A549 (cell line): Measurements from ENCODE around the gene CD55. TPM values are rescaled to one million over a fixed set of nuclear protein-coding genes. Genes with fewer than 3 reads are reported as not detected.

Experiments
- ATAC-seq, 2 experiments: fragments of 200-7000 bp in 1 of 2; fragments of >200 bp in 1 of 2; cut with Nextera tagmentation in 1 of 2; cut with Tn5 transposase in 1 of 2; 3 replicates each; pipeline versions ENCODE4 v1.8.0 to v1.9.1; 2018 to 2020; ENCODE audit warnings: mild to moderate bottlenecking in 1 of 2, moderate library complexity in 1 of 2
- CTCF ChIA-PET: fragments of 300-600 bp; sonication (Branson Sonifier 250); formaldehyde crosslinking; extraction: SDS; loops from one replicate; lab custom pipeline; 2021; ENCODE audit warnings: antibody characterized with exemption, inconsistent platforms; lab: Yijun Ruan, JAX
- POLR2A ChIA-PET: fragments of 350-600 bp; formaldehyde crosslinking; extraction: SDS; loops from one replicate; lab custom pipeline; 2021; ENCODE audit warnings: antibody characterized with exemption, inconsistent platforms; lab: Yijun Ruan, JAX
- DNase-seq, 2 experiments: peaks; one replicate each; pipeline versions ENCODE4 v3.0.0 to v3.0.0-alpha.2; 2011 to 2016; ENCODE audit warnings: low read depth in 1 of 2, low spot score in 1 of 2
- FAIRE-seq: peaks from 2 replicates; lab custom pipeline; 2011; peaks lifted over from hg19 to GRCh38; lab: Jason Lieb, UNC
- H3K27ac ChIP-seq, 2 experiments: fragments of >200 bp; sonication (Bioruptor Twin); formaldehyde crosslinking; 3 replicates each; pipeline ENCODE4 v1.5.1; 2016 to 2017
- H3K4me1 ChIP-seq: fragments of >200 bp; sonication (Bioruptor Twin); formaldehyde crosslinking; 3 replicates; pipeline ENCODE4 v1.6.1; 2016
- H3K4me2 ChIP-seq: fragments of >200 bp; sonication (Bioruptor Twin); formaldehyde crosslinking; 3 replicates; pipeline ENCODE4 v1.6.1; 2016
- H3K4me3 ChIP-seq: fragments of >200 bp; sonication (Bioruptor Twin); formaldehyde crosslinking; 3 replicates; pipeline ENCODE4 v1.5.1; 2016
- H3K9me3 ChIP-seq: fragments of >200 bp; sonication (Bioruptor Twin); formaldehyde crosslinking; 3 replicates; pipeline ENCODE4 v1.6.1; 2016
- ATOH8 ChIP-seq: fragments of 250-450 bp; sonication (Bioruptor Pico); IDR thresholded peaks from 2 replicates; pipeline ENCODE4 v1.5.0; 2020; ENCODE audit warnings: low read depth, mild to moderate bottlenecking, moderate library complexity
- CHD2 ChIP-seq: fragments of 150-350 bp; IDR thresholded peaks from 2 replicates; pipeline ENCODE4 v1.6.1; 2014; ENCODE audit warnings: low read length; ENCODE audit not compliant: partially characterized antibody
- CTCF ChIP-seq: fragments of >200 bp; sonication (Bioruptor Twin); formaldehyde crosslinking; IDR thresholded peaks from 3 replicates; pipeline ENCODE4 v1.5.1; 2016
- E2F6 ChIP-seq: IDR thresholded peaks from 2 replicates; pipeline ENCODE4 v1.6.1; 2012; ENCODE audit warnings: low read depth, borderline replicate concordance
- ELK1 ChIP-seq: fragments of 150-350 bp; IDR thresholded peaks from 2 replicates; pipeline ENCODE4 v1.6.1; 2014; ENCODE audit warnings: low read depth, mild to moderate bottlenecking, low read length
- FOSB ChIP-seq: fragments of 250-450 bp; sonication (Bioruptor Pico); IDR thresholded peaks from 2 replicates; pipeline ENCODE4 v1.5.0; 2020; ENCODE audit warnings: mild to moderate bottlenecking, moderate library complexity
- HES2 ChIP-seq: fragments of >200 bp; sonication (Bioruptor Twin); formaldehyde crosslinking; IDR thresholded peaks from 2 replicates; pipeline ENCODE4 v1.6.1; 2016
- HEYL ChIP-seq: fragments of 250-450 bp; sonication (Bioruptor Pico); IDR thresholded peaks from 2 replicates; pipeline ENCODE4 v1.8.0; 2021; ENCODE audit warnings: mild to moderate bottlenecking, moderate library complexity
- HOXA7 ChIP-seq: fragments of 250-450 bp; sonication (Bioruptor Pico); IDR thresholded peaks from 2 replicates; pipeline ENCODE4 v1.5.0; 2020; ENCODE audit warnings: mild to moderate bottlenecking, moderate library complexity
- HOXB13 ChIP-seq: fragments of 250-450 bp; sonication (Bioruptor Pico); IDR thresholded peaks from 2 replicates; pipeline ENCODE4 v1.5.0; 2020; ENCODE audit warnings: low read depth, mild to moderate bottlenecking, moderate library complexity
- KDM5A ChIP-seq: fragments of 200-600 bp; sonication (generic); IDR thresholded peaks from 2 replicates; pipeline ENCODE4 v1.6.1; 2016; ENCODE audit warnings: antibody characterized with exemption, mild to moderate bottlenecking
- MAZ ChIP-seq: fragments of 150-350 bp; IDR thresholded peaks from 2 replicates; pipeline ENCODE4 v1.6.1; 2014; ENCODE audit warnings: antibody characterized with exemption, low read depth, low read length, borderline replicate concordance
- POLR2AphosphoS2 ChIP-seq: conservative IDR thresholded peaks from 2 replicates; pipeline ENCODE4 v1.6.1; 2012; ENCODE audit warnings: low read length, improper control_type of control experiment, inconsistent platforms
- RARB ChIP-seq: fragments of 250-450 bp; sonication (Bioruptor Pico); IDR thresholded peaks from 2 replicates; pipeline ENCODE4 v1.8.0; 2021; ENCODE audit warnings: mild to moderate bottlenecking, moderate library complexity
- RCOR1 ChIP-seq: fragments of 150-350 bp; IDR thresholded peaks from 2 replicates; pipeline ENCODE4 v1.6.1; 2014; ENCODE audit warnings: antibody characterized with exemption, low read length, low read depth
- REST ChIP-seq: fragments of 200-600 bp; sonication (generic); IDR thresholded peaks from 2 replicates; pipeline ENCODE4 v1.6.1; 2016; ENCODE audit warnings: antibody characterized with exemption, mild to moderate bottlenecking, moderate library complexity
- SREBF2 ChIP-seq: fragments of 450-650 bp; IDR thresholded peaks from 2 replicates; pipeline ENCODE4 v1.6.1; 2014; ENCODE audit warnings: mild to moderate bottlenecking, moderate library complexity
- TP53 ChIP-seq: fragments of 250-450 bp; sonication (Bioruptor Pico); IDR thresholded peaks from 2 replicates; pipeline ENCODE4 v1.5.0; 2021; ENCODE audit warnings: mild to moderate bottlenecking, moderate library complexity
- WGBS: methylation state at CpG from one replicate; pipeline ENCODE4 v1.1.6; 2017; ENCODE audit errors: missing lambda C conversion rate; 5-methylcytosine and 5-hydroxymethylcytosine counted together
- polyA plus RNA-seq, 4 experiments: library from polyadenylated mRNA; depleted of rRNA in 3 of 4; stranded (reverse); fragments of >200 nt; fragmentation: RNase III in 1 of 4; extraction: RNeasy Plus Mini Kit Qiagen cat#74134 plus additional on column Dnase treatment in 1 of 4; gene quantifications; 2 replicates in 3 of 4; 3 replicates in 1 of 4; pipeline ENCODE4 v1.2.3, GENCODE V29; 2011 to 2017

CD55 gene
- polyA plus RNA-seq, 2 of the 4 experiments (the other 2 are of a cell fraction) = 37.0 to 173 TPM

GRCh38 chr1:207308451-207309190 is 12.9 kb upstream of the CD55 start:
- POLR2A ChIA-PET = no interaction called here
- no peak for FAIRE-seq

More at GRCh38 chr1:207308451-207309190, 12.9 kb upstream of the CD55 start:
- no peaks in the 10 kb centered on the region for H3K9me3 ChIP-seq
- CTCF ChIA-PET = interaction anchor here (1.5 kb wide), 1 partner anchor 13 kb away, joined by 5 read pairs; the partner anchor contains the start of gene CD55
- peak overlapping the region in 1 of 2 experiments; percentile 75; a peak in 1 of 6 replicates for H3K27ac ChIP-seq
- TF ChIP-seq E2F6 (no peak), ATOH8 (CRISPR knock-in tag) (no peak), RARB (CRISPR knock-in tag) (no peak), CHD2 (no peak), HOXB13 (CRISPR knock-in tag) (no peak), KDM5A (no peak), SREBF2 (no peak), HEYL (CRISPR knock-in tag) (no peak), REST (no peak), ELK1 (no peak), FOSB (CRISPR knock-in tag) (no peak), CTCF (no peak), HES2 (no peak), MAZ (no peak), RCOR1 (no peak), HOXA7 (CRISPR knock-in tag) (no peak), TP53 (CRISPR knock-in tag) (no peak), POLR2AphosphoS2 (no peak)
- DNase-seq = no peak
- no peak for ATAC-seq
- no peak overlapping the region for H3K4me3 ChIP-seq
- peak overlapping the region; percentile 90; the same call in 2 of the 3 replicates for H3K4me2 ChIP-seq
- 94% methylated on average over 2 of the region's 2 CpGs for WGBS
- peaks cover 46% of the 10 kb centered on the region for H3K4me1 ChIP-seq
